Kidney (tissue), 14 donors: ENCODE measurements around the gene CNTN5. TPM values are rescaled to one million over a fixed set of nuclear protein-coding genes. Genes with fewer than 3 reads are reported as not detected.
"Not testable (repeated sequence)": the region's sequence is repeated elsewhere in the genome, so short reads cannot be mapped to it uniquely, and the experiment has no call there.

Source experiments
- DNase-seq, 5 donors: peaks; one replicate each; pipeline ENCODE4 v3.0.0-alpha.2; 2013 to 2020
- FAIRE-seq: peaks from 2 replicates; lab custom pipeline; 2012; peaks lifted over from hg19 to GRCh38; lab: Jason Lieb, UNC
- H3K27ac ChIP-seq, 2 donors: one replicate each; pipeline ENCODE4 v1.7.0; 2013; ENCODE audit warnings: low read depth in 2 of 2, low read length in 2 of 2, inconsistent platforms in 1 of 2
- H3K27me3 ChIP-seq: one replicate; pipeline ENCODE4 v1.7.1; 2013; ENCODE audit warnings: low read length, inconsistent platforms; ENCODE audit not compliant: control insufficient read depth, insufficient read depth
- H3K36me3 ChIP-seq, 3 donors: one replicate each; pipeline versions ENCODE4 v1.7.0 to v1.7.1; 2013; ENCODE audit warnings: low read length in 3 of 3, control low read depth in 1 of 3, inconsistent platforms in 1 of 3; ENCODE audit not compliant: insufficient read depth in 3 of 3, control insufficient read depth in 2 of 3
- H3K4me1 ChIP-seq, 3 donors: one replicate each; pipeline versions ENCODE4 v1.7.0 to v1.7.1; 2013; ENCODE audit warnings: low read length in 3 of 3, inconsistent platforms in 1 of 3, low read depth in 1 of 3; ENCODE audit not compliant: control insufficient read depth in 2 of 3, insufficient read depth in 2 of 3
- H3K4me3 ChIP-seq, 3 donors: one replicate each; pipeline versions ENCODE4 v1.7.0 to v1.8.1; 2013; ENCODE audit warnings: low read length in 3 of 3, control low read depth in 1 of 3, inconsistent platforms in 1 of 3
- H3K9ac ChIP-seq, 3 donors: one replicate each; pipeline versions ENCODE4 v1.7.0 to v1.7.1; 2013; ENCODE audit warnings: low read length in 3 of 3, control low read depth in 1 of 3, inconsistent platforms in 1 of 3
- H3K9me3 ChIP-seq, 3 donors: one replicate each; pipeline versions ENCODE4 v1.7.0 to v1.7.1; 2013; ENCODE audit warnings: low read length in 3 of 3, control low read depth in 1 of 3, inconsistent platforms in 1 of 3; ENCODE audit not compliant: control insufficient read depth in 2 of 3, insufficient read depth in 1 of 3
- CTCF ChIP-seq: IDR thresholded peaks from 3 replicates; pipeline ENCODE4 v1.5.1; 2012; ENCODE audit warnings: mild to moderate bottlenecking, moderate library complexity, borderline replicate concordance; ENCODE audit not compliant: insufficient read depth; ENCODE audit errors: extremely low read depth
- intact Hi-C: fragments of 100-400 bp; cut with DNase I; formaldehyde crosslinking; loops from one replicate; pipeline ENCODE4 v1.11.1; 2022
- polyA plus RNA-seq: library from polyadenylated mRNA; stranded (reverse); fragments of 350-450 nt; fragmentation: Illumina TruSeq; extraction: RNeasy Lipid Tissue Mini Kit (QIAGEN cat#74804); gene quantifications from one replicate; pipeline ENCODE4 v1.2.3, GENCODE V29; 2014; ENCODE audit warnings: low read depth, low replicate concordance; ENCODE audit not compliant: insufficient read depth
- total RNA-seq: library from RNA; stranded (reverse); fragmentation: NEBNext Ultra II Directional; extraction: Animal tissue kit (Norgen Biotek cat#: 25700); gene quantifications from one replicate; pipeline ENCODE4 v1.2.1, GENCODE V29; 2021
- donor health status: control.
- donor health status: control.
- donor health status: control.
- donor health status: control.
- donor health status: control.
- donor health status: DM: yes; HTN: yes; CAD: no.
- donor health status: Normal renal cell carcinoma (clear cell type).

Gene CNTN5
- total and polyA plus RNA-seq, 2 donors from 2014 or later: 0.11 to 0.66 TPM

- Histone ChIP-seq H3K27ac (no peak overlapping the region), H3K9ac (no peak overlapping the region), H3K4me3 (no peak overlapping the region), H3K9me3 (no peaks in the 10 kb centered on the region), H3K36me3 (no peaks in the 10 kb centered on the region), H3K27me3 (no peaks in the 10 kb centered on the region), H3K4me1 (no peaks in the 10 kb centered on the region)
- FAIRE-seq (no peak), DNase-seq (no peak)
- TF ChIP-seq CTCF: no peak
- intact Hi-C loops: no loop called here
Measured at GRCh38 chr11:99279266-99279665, 258.5 kb downstream of the CNTN5 start.

GRCh38 chr11:99281331-99281730, 260.6 kb downstream of the CNTN5 start:
- Histone ChIP-seq H3K27me3 (no peaks in the 10 kb centered on the region), H3K9me3 (no peaks in the 10 kb centered on the region), H3K27ac (no peak overlapping the region), H3K36me3 (no peaks in the 10 kb centered on the region), H3K4me1 (no peaks in the 10 kb centered on the region), H3K4me3 (no peak overlapping the region), H3K9ac (no peak overlapping the region)
- intact Hi-C loops: no loop called here
- no peak for DNase-seq
- no peak for FAIRE-seq
- no peak for TF ChIP-seq CTCF

DNA sequence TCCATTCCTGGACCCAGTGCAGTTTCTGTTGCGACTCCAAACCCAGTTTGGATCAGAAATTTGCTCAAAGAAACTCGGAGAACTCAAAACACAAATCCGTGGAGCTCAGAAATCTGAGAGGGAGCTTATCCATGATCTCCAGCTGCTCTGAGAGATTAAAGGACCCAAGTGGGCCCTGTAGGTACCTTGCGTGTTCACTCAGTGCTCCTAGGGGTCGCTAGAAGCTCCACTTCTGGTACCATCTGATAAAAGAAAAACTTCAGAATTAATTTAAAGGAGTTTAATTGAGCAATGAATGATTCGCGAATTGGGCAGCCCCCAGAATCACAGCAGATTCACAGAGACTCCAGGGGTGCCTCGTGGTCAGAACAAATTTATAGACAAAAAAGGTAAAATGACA, 277.2 kb downstream of the CNTN5 start:
- H3K9me3 ChIP-seq, FAIRE-seq, H3K9ac ChIP-seq, H3K4me3 ChIP-seq, H3K27me3 ChIP-seq, H3K4me1 ChIP-seq, H3K36me3 ChIP-seq, DNase-seq, H3K27ac ChIP-seq, intact Hi-C loops: not testable (repeated sequence)

- H3K9me3 ChIP-seq: no peaks in the 10 kb centered on the region
- intact Hi-C loops: no loop called here
- no peaks in the 10 kb centered on the region for H3K27me3 ChIP-seq
- H3K4me3 ChIP-seq: no peak overlapping the region
- DNase-seq: no peak
- H3K4me1 ChIP-seq: no peaks in the 10 kb centered on the region
- H3K36me3 ChIP-seq: no peaks in the 10 kb centered on the region
- H3K9ac ChIP-seq: no peak overlapping the region
- TF ChIP-seq CTCF: no peak
- no peak for FAIRE-seq
- no peak overlapping the region for H3K27ac ChIP-seq
Measured at GRCh38 chr11:99307510-99308088, 286.9 kb downstream of the CNTN5 start.
